HFFc6 (cell line): Measurements from ENCODE around the gene NSMF. TPM values are rescaled to one million over a fixed set of nuclear protein-coding genes. Genes with fewer than 3 reads are reported as not detected.

ENCODE experiments used
- DNase-seq: peaks from one replicate; pipeline ENCODE4 v3.0.0-alpha.2; 2018
- H3K27ac Mint-ChIP-seq: 2 replicates; pipeline ENCODE4 v1.8.0; 2020; ENCODE audit warnings: mild to moderate bottlenecking, mixed read lengths
- H3K27me3 Mint-ChIP-seq: 2 replicates; pipeline ENCODE4 v1.8.0; 2021; ENCODE audit warnings: mild to moderate bottlenecking, moderate library complexity, mixed read lengths; ENCODE audit not compliant: insufficient read depth
- H3K36me3 Mint-ChIP-seq: 2 replicates; pipeline ENCODE4 v1.8.0; 2021; ENCODE audit warnings: low read depth, mixed read lengths
- H3K4me1 Mint-ChIP-seq: 2 replicates; pipeline ENCODE4 v1.8.0; 2020; ENCODE audit warnings: low read depth, mixed read lengths
- H3K4me3 Mint-ChIP-seq: 2 replicates; pipeline ENCODE4 v1.8.0; 2020; ENCODE audit warnings: mild to moderate bottlenecking, moderate library complexity, mixed read lengths
- H3K9me3 Mint-ChIP-seq: 2 replicates; pipeline ENCODE4 v1.8.0; 2020; ENCODE audit warnings: mild to moderate bottlenecking, mixed read lengths
- total RNA-seq, 6 experiments: library from RNA; stranded (reverse); fragmentation: NEBNext Ultra II Directional; extraction: Animal tissue kit (Norgen Biotek cat#: 25700); gene quantifications; 2 replicates in 1 of 6; 3 replicates in 5 of 6; pipeline ENCODE4 v1.2.3, GENCODE V29; 2021
- TF ChIP-seq, protein P1 (sequence below): fragments of 200-600 bp; sonication (generic); IDR thresholded peaks from 2 replicates; pipeline ENCODE4 v1.5.0; 2021; ENCODE audit warnings: antibody characterized with exemption, mild to moderate bottlenecking

The NSMF gene
- total RNA-seq, 6 experiments from 2014 or later, result 24.3 to 29.9 (median 26.4) TPM

DNA sequence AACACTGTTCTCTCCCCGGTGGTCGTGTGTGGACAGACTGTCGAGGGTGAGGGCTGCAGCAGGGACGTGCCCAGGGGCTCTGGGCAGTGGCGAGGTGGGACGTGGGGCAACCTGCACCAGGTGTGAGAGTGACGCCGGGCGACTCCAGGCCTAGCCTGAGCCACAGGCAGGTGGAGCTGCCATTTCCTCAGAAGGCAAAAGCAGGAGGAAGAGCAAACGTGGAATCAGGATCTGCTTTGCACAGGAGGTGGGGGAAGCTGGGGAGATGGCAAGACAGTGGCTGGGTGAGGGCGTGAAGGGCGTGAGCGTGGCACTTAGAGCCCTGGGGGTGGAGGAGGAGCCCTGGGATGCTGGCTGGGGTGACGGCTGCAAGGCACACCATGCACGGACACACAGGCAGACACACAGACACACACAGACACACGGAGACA is 39.6 kb upstream of the NSMF start:
- TF ChIP-seq, protein P1, sequence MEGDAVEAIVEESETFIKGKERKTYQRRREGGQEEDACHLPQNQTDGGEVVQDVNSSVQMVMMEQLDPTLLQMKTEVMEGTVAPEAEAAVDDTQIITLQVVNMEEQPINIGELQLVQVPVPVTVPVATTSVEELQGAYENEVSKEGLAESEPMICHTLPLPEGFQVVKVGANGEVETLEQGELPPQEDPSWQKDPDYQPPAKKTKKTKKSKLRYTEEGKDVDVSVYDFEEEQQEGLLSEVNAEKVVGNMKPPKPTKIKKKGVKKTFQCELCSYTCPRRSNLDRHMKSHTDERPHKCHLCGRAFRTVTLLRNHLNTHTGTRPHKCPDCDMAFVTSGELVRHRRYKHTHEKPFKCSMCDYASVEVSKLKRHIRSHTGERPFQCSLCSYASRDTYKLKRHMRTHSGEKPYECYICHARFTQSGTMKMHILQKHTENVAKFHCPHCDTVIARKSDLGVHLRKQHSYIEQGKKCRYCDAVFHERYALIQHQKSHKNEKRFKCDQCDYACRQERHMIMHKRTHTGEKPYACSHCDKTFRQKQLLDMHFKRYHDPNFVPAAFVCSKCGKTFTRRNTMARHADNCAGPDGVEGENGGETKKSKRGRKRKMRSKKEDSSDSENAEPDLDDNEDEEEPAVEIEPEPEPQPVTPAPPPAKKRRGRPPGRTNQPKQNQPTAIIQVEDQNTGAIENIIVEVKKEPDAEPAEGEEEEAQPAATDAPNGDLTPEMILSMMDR, result no peak
- Mint-ChIP-seq H3K27ac (no peak overlapping the region), H3K36me3 (peaks cover 9% of the 10 kb centered on the region), H3K4me3 (no peak overlapping the region), H3K27me3 (peaks cover 26% of the 10 kb centered on the region), H3K9me3 (peaks cover 19% of the 10 kb centered on the region), H3K4me1 (peaks cover 9% of the 10 kb centered on the region; the same call in 1 of the 2 replicates)
- DNase-seq, result no peak

DNA sequence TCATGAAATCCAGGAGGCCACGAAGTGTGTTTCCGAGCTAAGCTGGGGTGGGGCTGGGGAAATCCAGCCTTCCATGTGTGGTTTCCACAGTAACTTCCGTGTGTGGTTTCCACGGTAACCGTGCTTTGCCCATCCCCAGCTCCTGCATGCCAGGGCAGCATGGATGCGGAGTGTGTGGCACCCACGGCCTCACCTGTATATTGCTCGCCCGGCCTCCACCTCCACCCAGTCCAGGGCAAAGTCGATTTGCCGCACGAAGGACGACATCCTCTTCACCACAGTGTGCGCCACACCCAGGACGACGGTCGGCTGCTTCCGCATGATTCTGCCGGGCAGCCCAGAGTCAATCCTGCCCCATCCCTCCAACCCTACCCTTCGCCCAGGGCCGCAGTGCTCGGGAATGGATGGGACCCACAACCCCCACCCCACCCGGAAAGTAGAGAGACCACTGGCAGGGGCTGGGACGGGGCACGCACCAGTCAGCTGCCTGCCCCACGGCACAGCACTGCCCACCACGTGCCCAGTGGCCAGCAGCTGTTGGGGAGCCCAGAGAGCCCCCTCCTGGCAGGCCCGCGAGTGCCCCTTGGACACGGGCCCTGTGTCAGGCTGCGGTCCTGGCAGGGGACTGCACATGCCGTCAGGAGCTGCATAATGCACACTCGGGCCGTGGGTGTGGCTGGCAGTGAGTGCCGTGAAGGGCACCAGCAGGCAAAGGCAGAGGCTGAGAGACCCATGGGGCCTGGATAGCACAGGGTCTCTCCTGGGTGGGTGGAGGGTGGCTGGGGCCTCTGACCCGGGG is 39.0 kb upstream of the NSMF start:
- no peak for DNase-seq
- Mint-ChIP-seq H3K36me3 (peaks cover 9% of the 10 kb centered on the region), H3K9me3 (peaks cover 18% of the 10 kb centered on the region), H3K4me3 (no peak overlapping the region), H3K27ac (no peak overlapping the region), H3K4me1 (peaks cover 9% of the 10 kb centered on the region; the same call in 1 of the 2 replicates), H3K27me3 (peaks cover 26% of the 10 kb centered on the region)
- TF ChIP-seq, protein P1, result no peak

DNA sequence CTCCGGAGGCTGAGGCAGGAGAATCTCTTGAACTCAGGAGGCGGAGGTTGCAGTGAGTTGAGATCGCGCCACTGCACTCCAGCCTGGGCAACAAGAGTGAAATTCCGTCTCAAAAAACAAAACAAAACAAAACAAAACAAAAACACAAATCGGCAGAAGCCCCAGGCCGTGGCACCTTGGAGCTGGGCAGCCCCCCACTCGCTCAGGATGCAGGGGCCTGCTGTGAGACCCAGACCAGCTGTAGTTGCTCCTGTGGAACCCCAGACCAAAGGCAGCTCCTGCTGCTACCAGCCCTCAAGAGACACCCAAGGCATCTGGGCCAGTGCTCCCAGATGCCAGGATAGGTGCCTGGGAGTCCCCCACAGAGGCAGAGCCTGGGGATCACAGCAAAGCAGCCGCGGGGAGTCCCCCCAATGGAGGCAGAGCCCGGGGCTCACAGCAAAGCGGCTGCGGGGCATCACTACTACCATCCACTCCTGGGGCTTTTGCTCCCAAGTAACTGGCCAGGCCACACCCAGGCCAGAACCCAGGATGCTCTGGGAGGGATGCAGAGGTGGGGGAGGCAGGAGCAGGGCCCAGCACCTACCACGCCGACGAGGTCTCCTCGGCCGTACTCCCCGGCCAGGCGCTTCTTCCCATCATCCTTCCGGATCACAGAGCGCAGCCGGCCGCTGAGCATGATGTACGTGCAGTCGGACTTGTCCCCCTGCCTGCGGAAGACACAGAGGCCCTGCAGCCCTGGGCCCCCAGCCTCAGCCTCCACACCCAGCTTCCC is 37.7 kb upstream of the NSMF start:
- Mint-ChIP-seq H3K27me3 (peaks cover 13% of the 10 kb centered on the region), H3K4me1 (0 out of 2 replicates have a peak, but pooled peaks cover 3% of the 10 kb centered on the region), H3K4me3 (no peak overlapping the region), H3K9me3 (peaks cover 5% of the 10 kb centered on the region), H3K27ac (no peak overlapping the region), H3K36me3 (peaks cover 3% of the 10 kb centered on the region; the same call in 1 of the 2 replicates)
- TF ChIP-seq, protein P1, result no peak
- no peak for DNase-seq

DNA sequence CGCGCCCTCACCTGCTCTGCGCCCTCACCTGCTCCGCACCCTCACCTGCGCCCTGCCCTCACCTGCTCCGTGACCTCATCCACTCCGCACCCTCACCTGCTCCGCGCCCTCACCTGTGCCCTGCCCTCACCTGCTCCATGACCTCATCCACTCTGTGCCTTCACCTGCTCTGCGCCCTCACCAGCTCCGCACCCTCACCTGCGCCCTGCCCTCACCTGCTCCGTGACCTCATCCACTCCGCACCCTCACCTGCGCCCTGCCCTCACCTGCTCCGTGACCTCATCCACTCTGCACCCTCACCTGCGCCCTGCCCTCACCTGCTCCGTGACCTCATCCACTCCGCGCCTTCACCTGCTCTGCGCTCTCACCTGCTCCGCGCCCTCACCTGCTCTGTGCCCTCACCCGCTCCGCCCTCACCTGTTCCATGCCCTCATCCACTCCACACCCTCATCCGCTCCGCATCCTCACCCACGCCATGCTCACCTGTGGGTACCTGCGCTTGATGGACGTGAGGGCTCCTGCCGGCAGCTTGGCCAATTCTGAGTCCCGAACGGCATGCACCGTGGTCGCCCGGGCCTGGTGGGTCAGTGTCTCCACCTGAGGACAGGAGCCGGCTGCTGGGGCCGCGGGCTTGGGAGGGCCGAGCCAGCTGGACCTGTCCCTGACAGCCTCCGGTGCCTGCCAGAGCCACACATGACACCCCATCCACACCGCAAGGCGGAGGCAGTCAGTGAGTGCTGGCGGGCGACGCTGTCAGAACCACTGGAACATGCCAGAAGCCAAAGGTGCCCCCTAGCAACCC is 35.6 kb upstream of the NSMF start:
- Mint-ChIP-seq H3K27me3 (peaks cover 8% of the 10 kb centered on the region), H3K4me1 (no peaks in the 10 kb centered on the region), H3K36me3 (no peaks in the 10 kb centered on the region)

DNA sequence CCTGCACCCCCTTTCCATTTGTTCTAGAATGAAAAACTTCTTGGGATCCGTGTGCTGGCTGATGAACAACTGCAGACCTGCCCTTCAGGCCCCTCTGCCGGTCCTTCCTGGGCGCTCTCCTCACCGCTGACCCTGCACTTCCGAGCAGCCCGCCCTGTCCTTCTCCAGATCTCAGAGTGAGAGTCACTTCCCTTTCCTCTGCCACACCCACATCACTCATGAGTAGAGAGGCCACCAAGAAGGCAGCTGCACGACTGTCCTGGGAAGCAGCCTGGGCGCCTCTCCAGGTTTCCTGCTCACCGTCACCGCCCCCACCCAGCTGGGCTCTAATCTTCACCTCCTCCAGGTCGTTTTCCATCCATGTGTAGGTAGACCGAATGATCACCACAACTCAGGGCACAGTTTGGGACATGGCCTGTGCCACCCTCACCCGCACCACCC is 35.0 kb upstream of the NSMF start:
- H3K4me3 Mint-ChIP-seq, result no peak overlapping the region
- no peaks in the 10 kb centered on the region for H3K36me3 Mint-ChIP-seq
- no peaks in the 10 kb centered on the region for H3K4me1 Mint-ChIP-seq
- H3K27ac Mint-ChIP-seq, result no peak overlapping the region
- TF ChIP-seq, protein P1, result no peak
- peaks cover 10% of the 10 kb centered on the region for H3K27me3 Mint-ChIP-seq
- no peak for DNase-seq
- H3K9me3 Mint-ChIP-seq, result no peaks in the 10 kb centered on the region; the same call in 1 of the 2 replicates

More for the DNA sequence above, 35.6 kb upstream of the NSMF start:
- DNase-seq, result no peak
- TF ChIP-seq, protein P1, result no peak
- Mint-ChIP-seq H3K27ac (no peak overlapping the region), H3K9me3 (no peaks in the 10 kb centered on the region; the same call in 1 of the 2 replicates), H3K4me3 (no peak overlapping the region)
